Stimulated activated effector memory CD8-positive, alpha-beta T cell treated with anti-CD3 and anti-CD28 coated beads, Interleukin-12 subunit alpha, Interleukin-12 subunit beta, amount 100 ng/mL, for 72 hours (primary cell): ENCODE results near the gene GRIA3.
"Not testable (repeated sequence)": the region's sequence is repeated elsewhere in the genome, so short reads cannot be mapped to it uniquely, and the experiment has no call there.

Experiments
- ATAC-seq: fragments of 150-1000 bp; cut with Tn5 transposase; 2 replicates; pipeline ENCODE4 v1.10.0; 2021
- DNase-seq, 2 donors: peaks; one replicate each; pipeline ENCODE4 v3.0.0; 2021 to 2022; ENCODE audit warnings: low spot score in 2 of 2
- H3K27ac Mint-ChIP-seq: one replicate; pipeline ENCODE4 v1.8.0; 2022; ENCODE audit warnings: mild to moderate bottlenecking, mixed read lengths
- H3K36me3 Mint-ChIP-seq: one replicate; pipeline ENCODE4 v1.8.0; 2022; ENCODE audit warnings: mild to moderate bottlenecking, mixed read lengths
- H3K4me1 Mint-ChIP-seq: one replicate; pipeline ENCODE4 v1.8.0; 2022; ENCODE audit warnings: mixed read lengths
- H3K4me3 Mint-ChIP-seq: one replicate; pipeline ENCODE4 v1.8.0; 2022; ENCODE audit warnings: mild to moderate bottlenecking, mixed read lengths
- H3K9me3 Mint-ChIP-seq: one replicate; pipeline ENCODE4 v1.8.0; 2022; ENCODE audit warnings: mixed read lengths

GRIA3 gene

GRCh38 chrX:123336666-123337065 lies 152.6 kb downstream of the GRIA3 start:
- no peak for DNase-seq
- Mint-ChIP-seq H3K27ac (no peak overlapping the region), H3K36me3 (no peaks in the 10 kb centered on the region), H3K4me3 (no peak overlapping the region), H3K9me3 (no peaks in the 10 kb centered on the region), H3K4me1 (no peaks in the 10 kb centered on the region)
- no peak for ATAC-seq

- DNase-seq (no peak), ATAC-seq (no peak)
- Mint-ChIP-seq H3K4me1 (no peaks in the 10 kb centered on the region), H3K36me3 (no peaks in the 10 kb centered on the region), H3K4me3 (no peak overlapping the region), H3K27ac (no peak overlapping the region), H3K9me3 (no peaks in the 10 kb centered on the region)
These were observed 154.0 kb downstream of the GRIA3 start for GRCh38 chrX:123337886-123338639.

GRCh38 chrX:123339221-123339905 lies 155.3 kb downstream of the GRIA3 start:
- H3K4me1 Mint-ChIP-seq: no peaks in the 10 kb centered on the region
- H3K27ac Mint-ChIP-seq: no peak overlapping the region
- H3K4me3 Mint-ChIP-seq: no peak overlapping the region
- no peaks in the 10 kb centered on the region for H3K9me3 Mint-ChIP-seq
- no peaks in the 10 kb centered on the region for H3K36me3 Mint-ChIP-seq
- DNase-seq: no peak
- peak; percentile 36 for ATAC-seq

- Mint-ChIP-seq H3K4me1 (no peaks in the 10 kb centered on the region), H3K36me3 (no peaks in the 10 kb centered on the region), H3K9me3 (no peaks in the 10 kb centered on the region), H3K27ac (no peak overlapping the region), H3K4me3 (no peak overlapping the region)
- DNase-seq (no peak), ATAC-seq (no peak)
These were observed 156.6 kb downstream of the GRIA3 start for GRCh38 chrX:123340696-123341095.

- DNase-seq (no peak), ATAC-seq (no peak)
- Mint-ChIP-seq H3K9me3 (no peaks in the 10 kb centered on the region), H3K27ac (no peak overlapping the region), H3K4me1 (no peaks in the 10 kb centered on the region), H3K36me3 (no peaks in the 10 kb centered on the region), H3K4me3 (no peak overlapping the region)
These were observed 164.4 kb downstream of the GRIA3 start for GRCh38 chrX:123348468-123348867.

- Mint-ChIP-seq H3K36me3 (no peaks in the 10 kb centered on the region), H3K4me3 (no peak overlapping the region), H3K9me3 (no peaks in the 10 kb centered on the region), H3K27ac (no peak overlapping the region), H3K4me1 (no peaks in the 10 kb centered on the region)
- ATAC-seq (no peak), DNase-seq (no peak)
These were observed 166.1 kb downstream of the GRIA3 start for GRCh38 chrX:123350226-123350625.

- ATAC-seq: no peak
- no peak overlapping the region for H3K4me3 Mint-ChIP-seq
- H3K4me1 Mint-ChIP-seq: no peaks in the 10 kb centered on the region
- H3K27ac Mint-ChIP-seq: no peak overlapping the region
- H3K9me3 Mint-ChIP-seq: peaks cover 2% of the 10 kb centered on the region
- no peak for DNase-seq
- no peaks in the 10 kb centered on the region for H3K36me3 Mint-ChIP-seq
These were observed 173.9 kb downstream of the GRIA3 start for GRCh38 chrX:123357941-123358340.

- Mint-ChIP-seq H3K9me3 (peaks cover 2% of the 10 kb centered on the region), H3K4me1 (no peaks in the 10 kb centered on the region), H3K4me3 (no peak overlapping the region), H3K36me3 (no peaks in the 10 kb centered on the region), H3K27ac (no peak overlapping the region)
- DNase-seq (no peak), ATAC-seq (no peak)
These were observed 174.4 kb downstream of the GRIA3 start for GRCh38 chrX:123358457-123358856.

- no peak overlapping the region for H3K27ac Mint-ChIP-seq
- H3K4me1 Mint-ChIP-seq: no peaks in the 10 kb centered on the region
- no peaks in the 10 kb centered on the region for H3K36me3 Mint-ChIP-seq
- DNase-seq (no peak), ATAC-seq (no peak)
- no peak overlapping the region for H3K4me3 Mint-ChIP-seq
- H3K9me3 Mint-ChIP-seq: peaks cover 2% of the 10 kb centered on the region
These were observed 177.3 kb downstream of the GRIA3 start for GRCh38 chrX:123361371-123361770.

GRCh38 chrX:123386196-123386595 lies 202.1 kb downstream of the GRIA3 start:
- peaks cover 14% of the 10 kb centered on the region for H3K9me3 Mint-ChIP-seq
- not testable (repeated sequence) for H3K27ac Mint-ChIP-seq, DNase-seq, ATAC-seq, H3K4me3 Mint-ChIP-seq, H3K36me3 Mint-ChIP-seq, H3K4me1 Mint-ChIP-seq

- Mint-ChIP-seq H3K4me3 (no peak overlapping the region), H3K4me1 (no peaks in the 10 kb centered on the region), H3K27ac (no peak overlapping the region), H3K36me3 (no peaks in the 10 kb centered on the region), H3K9me3 (peaks cover 15% of the 10 kb centered on the region)
- DNase-seq: no peak
- ATAC-seq: no peak
These were observed 208.8 kb downstream of the GRIA3 start for GRCh38 chrX:123392921-123393320.

- ATAC-seq: no peak
- Mint-ChIP-seq H3K4me1 (no peaks in the 10 kb centered on the region), H3K36me3 (no peaks in the 10 kb centered on the region), H3K9me3 (no peaks in the 10 kb centered on the region), H3K27ac (no peak overlapping the region), H3K4me3 (no peak overlapping the region)
- no peak for DNase-seq
These were observed 215.6 kb downstream of the GRIA3 start for GRCh38 chrX:123399709-123400108.

- DNase-seq (no peak), ATAC-seq (no peak)
- Mint-ChIP-seq H3K4me3 (no peak overlapping the region), H3K4me1 (no peaks in the 10 kb centered on the region), H3K9me3 (no peaks in the 10 kb centered on the region), H3K27ac (no peak overlapping the region), H3K36me3 (no peaks in the 10 kb centered on the region)
These were observed 221.2 kb downstream of the GRIA3 start for GRCh38 chrX:123405231-123405630.

- DNase-seq (no peak), ATAC-seq (no peak)
- Mint-ChIP-seq H3K9me3 (no peaks in the 10 kb centered on the region), H3K4me3 (no peak overlapping the region), H3K36me3 (no peaks in the 10 kb centered on the region), H3K4me1 (no peaks in the 10 kb centered on the region), H3K27ac (no peak overlapping the region)
These were observed 225.0 kb downstream of the GRIA3 start for GRCh38 chrX:123408821-123409737.

- ATAC-seq (no peak), DNase-seq (no peak)
- H3K9me3 Mint-ChIP-seq: no peaks in the 10 kb centered on the region
These were observed 238.8 kb downstream of the GRIA3 start for GRCh38 chrX:123422875-123423274.

More at GRCh38 chrX:123422875-123423274, 238.8 kb downstream of the GRIA3 start:
- Mint-ChIP-seq H3K4me1 (no peaks in the 10 kb centered on the region), H3K27ac (no peak overlapping the region), H3K36me3 (no peaks in the 10 kb centered on the region), H3K4me3 (no peak overlapping the region)
